HG02763 (cell line): ENCODE results near the gene SNX6.
"Not testable (repeated sequence)": the region's sequence is repeated elsewhere in the genome, so short reads cannot be mapped to it uniquely, and the experiment has no call there.

Experiments
- ATAC-seq: cut with Tn5 transposase; IDR thresholded peaks from one replicate; pipeline ENCODE4 v1.9.1; 2021; ENCODE audit warnings: mild to moderate bottlenecking, moderate library complexity; ENCODE audit not compliant: unreplicated experiment

Gene SNX6

DNA sequence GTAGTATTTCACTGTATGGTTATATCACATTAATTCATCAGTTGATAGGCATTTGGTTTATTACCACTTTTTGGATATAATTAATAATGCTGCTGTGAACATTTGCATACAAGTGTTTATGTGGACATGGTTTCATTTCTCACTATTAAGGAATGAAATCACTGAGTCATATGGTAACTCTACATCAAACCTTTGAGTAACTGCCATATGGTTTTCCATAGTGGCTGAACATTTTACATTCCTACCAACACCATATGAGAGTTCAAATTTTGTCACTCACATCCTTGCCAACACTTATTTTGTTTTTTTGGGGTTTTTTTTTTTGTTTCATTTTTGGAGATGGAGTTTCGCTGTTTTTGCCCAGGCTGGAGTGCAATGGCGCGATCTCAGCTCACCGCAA lies 60.2 kb downstream of the SNX6 start:
- ATAC-seq = no peak

GRCh38 chr14:34568803-34569202 lies 61.1 kb downstream of the SNX6 start:
- no peak for ATAC-seq

GRCh38 chr14:34562776-34563150 lies 67.2 kb downstream of the SNX6 start:
- ATAC-seq = no peak

GRCh38 chr14:34562037-34562775 lies 67.7 kb downstream of the SNX6 start:
- ATAC-seq = not testable (repeated sequence)

GRCh38 chr14:34556498-34556829 lies 73.5 kb downstream of the SNX6 start:
- ATAC-seq = peak; percentile 58

- ATAC-seq = peak; percentile 71
These were observed 74.1 kb downstream of the SNX6 start for GRCh38 chr14:34555583-34556497.

- no peak for ATAC-seq
These were observed 75.3 kb downstream of the SNX6 start for GRCh38 chr14:34554540-34555250.

DNA sequence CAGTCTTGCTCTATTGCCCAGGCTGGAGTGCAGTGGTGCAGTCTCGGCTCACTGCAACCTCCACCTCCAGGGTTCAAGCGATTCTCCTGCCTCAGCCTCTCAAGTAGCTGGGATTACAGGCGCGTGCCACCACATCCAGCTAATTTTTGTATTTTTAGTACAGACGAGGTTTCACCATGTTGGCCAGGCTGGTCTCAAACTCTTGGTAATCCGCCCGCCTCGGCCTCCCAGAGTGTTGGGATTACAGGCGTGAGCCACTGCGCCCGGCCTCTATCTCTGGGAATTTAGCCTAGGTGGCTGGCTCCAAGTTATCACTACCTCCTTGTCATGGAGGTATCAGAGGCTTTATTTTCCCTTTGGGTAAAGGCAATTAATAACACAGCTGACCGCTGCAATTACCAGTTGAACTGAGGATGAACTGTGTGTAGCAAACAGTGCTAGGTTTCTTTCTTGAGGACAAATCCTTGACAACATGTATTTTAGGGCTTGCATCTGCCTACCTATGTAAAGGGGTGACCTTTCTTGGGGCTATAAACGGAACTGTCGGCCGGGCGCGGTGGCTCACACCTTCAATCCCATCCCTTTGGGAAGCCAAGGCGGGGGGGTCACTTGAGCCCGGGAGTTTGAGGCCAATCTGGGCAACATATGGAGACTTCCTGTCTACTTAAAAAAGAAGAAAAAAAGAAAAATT lies 80.5 kb downstream of the SNX6 start:
- ATAC-seq = not testable (repeated sequence)

GRCh38 chr14:34548472-34548981 lies 81.4 kb downstream of the SNX6 start:
- ATAC-seq = no peak

- peak; percentile 37 for ATAC-seq
These were observed 82.8 kb downstream of the SNX6 start for GRCh38 chr14:34547136-34547520.

DNA sequence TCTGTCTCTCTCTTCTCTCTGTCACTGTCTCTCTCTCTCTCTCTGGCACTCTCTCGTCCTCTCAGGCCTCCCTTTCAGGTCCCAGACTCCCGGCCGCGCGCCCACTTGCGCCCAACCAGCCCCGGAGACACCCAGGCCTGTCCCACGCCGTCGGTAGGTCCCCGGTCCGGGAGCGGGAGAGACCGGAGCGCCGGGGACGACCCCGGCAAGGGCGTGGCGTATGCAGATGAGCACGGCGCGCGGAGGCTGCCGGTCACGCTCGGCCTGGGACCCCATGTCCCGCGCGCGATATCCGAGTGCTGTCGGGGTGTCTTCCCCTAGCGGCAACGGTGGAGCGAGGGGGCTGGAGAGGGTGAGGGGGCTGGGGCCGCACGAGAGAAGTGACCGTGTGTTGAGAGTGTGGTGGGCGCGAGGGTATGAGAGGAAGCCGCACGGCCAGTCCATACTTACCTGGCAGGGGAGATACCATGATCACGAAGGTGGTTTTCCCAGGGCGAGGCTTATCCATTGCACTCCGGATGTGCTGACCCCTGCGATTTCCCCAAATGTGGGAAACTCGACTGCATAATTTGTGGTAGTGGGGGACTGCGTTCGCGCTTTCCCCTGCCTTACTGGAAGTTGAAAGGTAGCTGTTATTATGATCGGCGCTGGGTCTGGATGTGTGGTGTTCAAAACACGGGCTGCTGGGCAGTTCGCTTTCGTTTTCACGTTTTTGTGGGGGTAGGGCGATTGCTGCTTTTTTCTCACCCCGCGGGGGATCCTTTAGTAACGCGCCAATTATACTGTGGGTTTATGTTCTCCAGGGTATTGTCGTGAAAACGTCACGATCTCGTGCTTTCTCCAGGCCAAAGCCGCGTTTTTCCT lies 83.4 kb downstream of the SNX6 start:
- peak; percentile 66 for ATAC-seq

- not testable (repeated sequence) for ATAC-seq
These were observed 89.5 kb downstream of the SNX6 start for GRCh38 chr14:34540181-34541059.

DNA sequence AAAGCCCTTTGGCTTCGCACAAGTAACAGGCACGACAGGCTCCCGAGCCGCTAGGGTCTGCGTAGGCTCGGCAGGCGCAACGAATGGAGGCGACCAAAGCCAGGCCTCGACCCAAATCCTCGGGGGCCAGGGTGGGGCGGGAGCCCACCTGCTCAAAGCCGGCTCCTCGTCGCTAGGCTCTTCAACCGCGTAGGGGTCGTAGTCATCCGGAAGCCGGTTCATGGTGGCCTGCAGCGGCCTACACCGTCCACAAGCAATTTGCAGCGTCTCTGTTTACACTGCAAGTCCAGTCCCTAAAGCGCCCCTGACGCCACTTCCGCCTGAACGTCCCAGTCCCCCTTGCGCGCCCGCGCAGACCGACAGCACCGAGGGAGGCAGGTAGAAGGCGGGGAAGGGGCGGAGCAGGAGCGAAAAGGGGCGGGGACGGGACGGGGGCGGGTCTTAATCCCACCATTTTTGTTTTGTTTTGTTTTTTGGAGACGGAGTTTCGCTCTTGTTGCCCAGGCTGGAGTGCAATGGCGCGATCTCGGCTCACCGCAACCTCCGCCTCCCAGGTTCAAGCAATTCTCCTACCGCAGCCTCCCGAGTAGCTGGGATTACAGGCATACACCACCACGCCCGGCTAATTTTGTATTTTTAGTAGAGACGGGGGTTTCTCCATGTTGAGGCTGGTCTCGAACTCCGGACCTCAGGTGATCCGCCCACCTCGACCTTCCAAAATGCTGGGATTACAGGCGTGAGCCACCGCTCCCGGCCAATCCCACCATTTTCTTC lies 90.4 kb downstream of the SNX6 start, which contains the start of gene EAPP:
TSS of gene EAPP (minus strand) at position 295 of the 774 bp plus-strand sequence. CDS start at position 222, 73 bp downstream.
- ATAC-seq = peak; percentile 99

DNA sequence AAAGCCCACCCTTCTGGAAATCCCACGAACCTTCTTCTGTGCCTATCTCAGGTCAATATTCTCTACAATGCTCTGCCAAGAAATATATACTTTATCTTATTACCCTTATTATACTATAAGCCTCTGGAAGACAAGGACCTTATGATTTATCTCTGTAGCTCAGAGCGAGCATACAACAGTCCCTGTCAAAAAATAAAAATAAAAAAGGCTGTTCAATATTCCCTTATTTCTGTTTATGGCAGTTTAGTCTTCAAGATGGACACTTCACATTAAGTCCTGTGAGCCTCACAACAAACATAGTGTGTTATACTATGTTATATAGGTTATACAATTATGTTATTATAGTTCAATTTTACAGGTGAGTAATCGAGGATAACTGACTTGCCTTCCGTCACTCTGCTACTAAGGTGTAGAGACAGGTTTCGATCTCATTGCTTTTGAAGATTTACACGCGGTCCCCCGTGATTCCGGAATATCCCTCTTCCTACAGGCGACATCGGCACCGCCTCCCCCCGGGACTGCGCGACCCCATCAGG lies 91.0 kb downstream of the SNX6 start:
- no peak for ATAC-seq

GRCh38 chr14:34538096-34538495 lies 91.9 kb downstream of the SNX6 start:
- ATAC-seq = not testable (repeated sequence)

DNA sequence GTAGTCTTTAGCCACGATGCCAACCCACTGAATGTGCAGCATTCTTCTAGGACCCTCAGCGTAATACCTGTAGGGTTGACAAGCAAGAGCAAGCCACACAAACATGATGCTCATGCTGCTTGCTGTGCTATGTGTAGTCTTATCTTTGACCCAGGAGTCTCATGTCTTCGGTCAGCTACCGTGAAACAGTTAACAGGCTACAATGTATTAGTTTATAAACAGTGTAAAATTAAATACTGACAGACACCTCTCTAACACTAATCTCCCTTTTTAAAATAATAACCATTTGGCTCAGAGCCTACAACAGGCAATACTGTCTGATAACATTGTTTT lies 92.3 kb downstream of the SNX6 start:
- ATAC-seq = no peak

GRCh38 chr14:34536951-34537676 lies 92.8 kb downstream of the SNX6 start:
- no peak for ATAC-seq
